ENCODE data around the gene MRPL2.

DNA sequence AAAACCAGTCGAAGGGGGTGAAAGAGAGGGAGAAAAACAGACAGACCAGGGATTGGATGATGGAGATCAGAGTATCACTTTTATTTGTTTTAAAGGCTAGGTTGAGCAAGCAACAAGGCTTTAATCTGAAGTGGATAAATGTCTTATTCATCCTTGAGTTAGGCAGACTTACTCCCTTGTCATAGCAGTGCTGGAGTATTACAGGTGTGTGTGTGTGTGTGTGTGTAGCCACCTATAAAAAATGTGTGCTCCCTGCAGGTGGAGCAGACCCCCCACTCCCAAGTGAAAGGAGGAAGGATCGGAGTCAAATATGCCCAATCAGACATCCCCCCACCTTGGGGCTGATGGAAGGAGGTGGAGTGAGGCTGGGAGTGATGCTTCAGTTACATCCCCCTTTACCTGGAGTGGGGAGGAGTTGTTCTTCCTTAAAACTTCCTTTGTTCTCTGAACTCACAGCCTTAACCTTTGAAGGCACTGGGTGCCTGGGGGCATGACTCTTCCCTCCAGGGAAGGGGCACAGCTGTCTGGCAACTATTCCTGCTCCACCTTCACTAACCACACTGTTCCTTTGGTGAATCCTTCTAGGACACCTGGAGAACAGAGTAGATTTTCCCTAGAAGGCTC lies 44.1 kb upstream of the MRPL2 start:
- TF ChIP-seq, protein P1, sequence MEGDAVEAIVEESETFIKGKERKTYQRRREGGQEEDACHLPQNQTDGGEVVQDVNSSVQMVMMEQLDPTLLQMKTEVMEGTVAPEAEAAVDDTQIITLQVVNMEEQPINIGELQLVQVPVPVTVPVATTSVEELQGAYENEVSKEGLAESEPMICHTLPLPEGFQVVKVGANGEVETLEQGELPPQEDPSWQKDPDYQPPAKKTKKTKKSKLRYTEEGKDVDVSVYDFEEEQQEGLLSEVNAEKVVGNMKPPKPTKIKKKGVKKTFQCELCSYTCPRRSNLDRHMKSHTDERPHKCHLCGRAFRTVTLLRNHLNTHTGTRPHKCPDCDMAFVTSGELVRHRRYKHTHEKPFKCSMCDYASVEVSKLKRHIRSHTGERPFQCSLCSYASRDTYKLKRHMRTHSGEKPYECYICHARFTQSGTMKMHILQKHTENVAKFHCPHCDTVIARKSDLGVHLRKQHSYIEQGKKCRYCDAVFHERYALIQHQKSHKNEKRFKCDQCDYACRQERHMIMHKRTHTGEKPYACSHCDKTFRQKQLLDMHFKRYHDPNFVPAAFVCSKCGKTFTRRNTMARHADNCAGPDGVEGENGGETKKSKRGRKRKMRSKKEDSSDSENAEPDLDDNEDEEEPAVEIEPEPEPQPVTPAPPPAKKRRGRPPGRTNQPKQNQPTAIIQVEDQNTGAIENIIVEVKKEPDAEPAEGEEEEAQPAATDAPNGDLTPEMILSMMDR (IDR thresholded peaks at IDR 0.05): no peak
- no peak for TF ChIP-seq POLR2A (IDR thresholded peaks at IDR 0.05)

All from heart left ventricle (tissue), 13 donors.